CMK (cell line): ENCODE data around the gene LYPD6B.

Source experiments
- DNase-seq: peaks from one replicate; pipeline ENCODE4 v3.0.0-alpha.2; 2010; ENCODE audit warnings: low read depth

The LYPD6B gene

DNA sequence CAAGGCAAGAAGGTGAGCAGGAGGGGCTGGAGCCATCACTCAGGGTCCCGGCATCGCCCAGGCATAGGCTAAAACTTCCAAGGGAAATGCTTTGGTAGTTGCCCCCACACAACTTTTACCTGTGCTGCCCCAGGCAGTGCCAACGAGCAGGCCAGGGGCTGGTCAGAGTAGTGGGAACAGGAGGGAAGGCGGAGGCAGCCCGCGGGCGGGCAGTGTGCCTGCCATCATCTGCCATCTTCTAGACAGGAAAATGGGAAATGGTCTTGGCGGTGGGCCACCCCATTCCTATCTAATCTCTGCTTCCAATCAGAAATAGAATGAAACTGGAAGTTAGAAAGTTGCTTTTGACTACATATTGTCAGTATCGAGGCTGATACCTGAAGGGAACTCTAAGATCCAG lies 26.0 kb upstream of the LYPD6B start:
- no peak for DNase-seq

DNA sequence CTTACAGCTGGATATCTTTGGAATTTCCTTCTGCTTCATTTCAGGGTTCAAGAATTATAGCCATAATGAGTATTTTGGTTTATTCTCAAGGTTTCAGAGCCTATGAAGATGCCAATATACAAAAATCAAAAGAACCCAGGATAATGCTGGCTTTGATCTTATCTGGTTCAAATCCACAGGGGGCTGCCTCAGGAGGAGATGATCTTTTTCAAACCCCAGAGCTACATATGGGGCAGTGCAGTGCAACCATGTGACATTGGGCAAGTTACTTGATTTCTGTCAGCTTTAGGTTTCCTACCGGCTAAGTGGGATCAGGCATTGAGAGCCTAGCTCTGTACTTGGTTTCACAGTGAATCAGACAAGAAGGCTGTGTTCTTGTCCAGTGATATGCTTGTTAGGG lies 23.0 kb upstream of the LYPD6B start:
- DNase-seq, result no peak

DNA sequence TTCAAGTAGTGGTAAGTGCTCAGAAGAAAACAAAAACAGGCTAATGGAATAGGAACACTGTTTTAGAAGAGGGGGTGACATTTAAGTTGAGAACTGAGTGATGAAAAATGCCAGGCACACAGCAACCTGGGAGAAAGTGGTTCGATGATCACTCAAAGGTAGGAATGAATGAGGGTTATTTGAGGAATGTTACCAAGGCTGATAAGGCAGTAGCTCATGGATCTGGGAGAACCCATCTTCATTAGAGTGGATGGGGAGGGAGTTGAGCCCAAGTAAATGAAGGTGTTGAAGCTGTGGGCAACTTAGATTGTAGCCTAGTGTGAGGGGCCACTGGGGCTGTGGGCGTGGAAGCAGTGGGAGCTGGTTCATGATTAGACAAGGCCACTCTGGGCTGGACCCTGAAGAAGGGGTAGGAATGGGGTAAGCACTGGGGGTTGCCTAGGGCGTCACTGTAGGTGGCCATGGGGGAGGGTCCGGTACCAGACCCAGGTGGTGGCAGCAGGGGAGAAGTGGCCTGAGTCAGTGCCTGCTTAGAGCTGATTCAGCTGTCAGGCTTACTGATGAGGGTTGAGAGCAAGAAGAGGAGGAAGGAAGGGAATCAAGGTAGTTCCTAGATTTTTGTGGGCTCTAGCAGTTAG lies 22.5 kb upstream of the LYPD6B start:
- no peak for DNase-seq

DNA sequence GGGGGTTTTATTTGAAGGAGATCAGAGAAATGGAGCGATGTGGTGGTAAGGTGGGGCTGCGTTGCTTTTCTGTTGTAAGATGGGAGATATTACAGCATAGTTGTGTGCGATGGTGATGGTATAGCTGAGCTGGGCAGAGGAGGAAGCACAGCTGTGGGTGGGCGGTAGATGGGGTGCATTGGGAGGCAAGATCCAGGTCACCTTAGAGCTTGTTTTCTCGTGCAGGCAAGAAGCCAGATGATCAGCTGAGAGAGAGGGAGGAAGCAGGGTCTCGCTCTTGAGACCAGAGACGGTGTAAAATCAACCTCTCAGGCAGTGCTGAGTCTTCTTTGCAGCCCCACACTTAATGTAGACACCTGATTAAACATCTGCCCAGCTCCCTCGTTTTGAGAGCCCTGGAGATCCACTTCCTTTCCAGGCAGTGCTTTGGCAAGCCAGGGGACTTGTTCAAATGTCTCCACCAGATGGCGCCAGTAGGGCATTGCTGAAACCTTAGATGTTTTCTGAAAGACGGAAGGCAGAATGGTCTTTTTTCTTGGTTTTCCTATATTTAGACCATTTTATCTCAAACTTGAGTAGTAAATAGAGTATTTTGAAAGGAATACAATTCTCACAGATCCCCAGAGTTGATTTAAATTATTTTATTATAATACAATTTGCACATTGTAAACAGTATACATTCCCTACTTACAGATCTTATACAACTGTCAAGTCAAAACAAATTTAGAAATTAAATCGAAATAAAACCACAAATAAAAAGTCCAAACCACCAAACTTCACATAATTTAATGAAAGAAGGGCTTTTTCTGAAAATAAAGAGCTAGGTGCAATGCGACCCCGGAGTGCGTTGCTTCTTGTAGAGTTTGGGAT lies 21.1 kb upstream of the LYPD6B start:
- DNase-seq, result peak; percentile 12

DNA sequence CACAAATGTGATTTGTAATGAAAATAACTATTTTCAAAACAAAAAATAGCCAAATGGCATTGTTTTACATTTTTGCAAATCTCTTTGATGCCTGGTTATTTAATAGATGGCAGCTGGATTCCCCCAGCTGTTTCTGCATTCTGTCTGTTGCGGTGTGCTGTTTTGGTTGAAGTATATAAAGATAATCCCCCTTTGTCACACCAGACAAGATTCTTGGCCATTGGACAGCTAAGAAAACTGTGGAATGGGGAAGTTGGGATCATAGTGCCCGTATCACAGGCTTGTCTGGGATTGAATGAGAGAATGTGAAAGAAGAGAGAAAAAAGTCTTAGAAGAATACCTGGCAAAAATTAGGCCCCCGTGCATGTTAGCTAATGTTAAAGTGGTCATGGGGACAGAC lies 19.5 kb upstream of the LYPD6B start:
- DNase-seq, result no peak

DNA sequence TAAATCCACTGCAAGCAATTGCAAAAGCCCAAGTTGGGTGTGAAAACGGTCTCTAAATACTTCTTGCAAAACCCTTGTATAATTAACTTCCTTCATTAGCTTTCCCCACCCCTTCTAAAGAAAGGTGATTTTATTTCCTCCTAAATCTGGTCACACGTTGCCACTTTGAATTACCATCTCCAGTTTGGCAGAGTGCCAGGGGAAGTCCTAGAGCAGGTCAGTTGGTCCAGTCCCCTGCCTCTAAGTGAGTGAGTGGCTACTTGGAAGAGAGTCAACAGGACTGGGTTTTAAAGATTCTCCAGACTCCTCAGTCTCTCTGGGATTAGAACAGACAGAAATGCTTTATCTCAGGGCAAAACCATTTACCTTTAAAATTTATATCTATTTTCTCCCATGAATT lies 18.7 kb upstream of the LYPD6B start:
- no peak for DNase-seq

DNA sequence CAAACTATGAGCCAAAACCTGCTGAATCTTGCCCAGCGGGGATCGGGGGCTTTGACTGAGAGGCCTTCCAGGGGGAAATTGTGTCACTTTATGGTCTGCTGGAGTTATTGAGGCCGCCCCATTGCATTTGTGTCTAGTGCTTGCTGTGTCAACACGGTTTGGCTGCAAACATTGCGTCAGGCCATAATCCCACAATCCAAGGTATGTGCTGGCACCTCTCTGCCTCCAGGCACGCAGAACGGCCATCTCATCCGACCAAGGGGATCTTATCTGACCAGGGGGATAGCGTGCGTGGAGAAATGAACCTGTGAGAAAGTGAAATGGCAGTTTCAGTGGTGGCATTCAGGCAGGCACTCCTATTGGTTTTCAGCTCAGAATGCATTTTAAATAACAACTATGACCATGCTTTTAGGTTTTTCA lies 18.1 kb upstream of the LYPD6B start:
- DNase-seq, result no peak

DNA sequence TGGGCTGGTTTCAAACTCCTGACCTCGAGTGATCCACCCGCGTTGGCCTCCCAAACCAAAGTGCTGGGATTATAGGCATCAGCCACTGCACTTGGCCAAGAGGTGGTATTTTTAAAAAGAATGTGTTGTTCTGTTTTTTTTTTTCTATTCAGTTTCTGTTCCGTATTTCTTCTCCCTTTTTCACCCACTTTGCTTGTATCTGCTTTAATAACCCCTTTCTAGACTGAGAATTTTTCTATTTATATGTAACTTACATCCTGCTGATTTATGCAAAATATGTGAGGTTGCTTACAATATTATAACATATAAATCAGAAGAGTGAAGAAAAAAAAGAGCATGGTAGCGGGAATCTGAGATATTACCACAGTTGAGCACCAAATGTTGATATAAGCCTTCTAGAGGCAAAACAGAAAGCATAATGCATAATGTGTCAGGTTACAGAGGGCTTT lies 17.2 kb upstream of the LYPD6B start:
- no peak for DNase-seq

DNA sequence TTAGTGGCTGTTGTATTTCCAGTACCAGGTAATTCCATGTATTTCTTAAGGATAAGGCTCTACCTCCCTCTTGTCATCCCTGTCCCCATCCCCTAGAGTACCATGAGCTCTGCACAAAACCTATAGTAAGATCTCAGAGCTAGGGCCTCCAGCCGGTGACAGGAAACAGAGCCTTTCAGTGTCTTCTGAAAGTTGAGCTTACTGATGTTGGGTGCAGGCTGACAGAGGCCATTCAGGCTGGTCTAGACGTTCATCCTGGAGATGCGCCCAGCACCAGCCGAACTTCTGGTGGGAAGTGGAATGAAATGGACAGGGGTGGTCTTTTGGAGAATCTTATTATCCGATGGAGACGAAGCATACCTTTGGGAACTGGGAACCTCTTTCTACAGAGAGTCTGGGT lies 16.7 kb upstream of the LYPD6B start:
- DNase-seq, result no peak

DNA sequence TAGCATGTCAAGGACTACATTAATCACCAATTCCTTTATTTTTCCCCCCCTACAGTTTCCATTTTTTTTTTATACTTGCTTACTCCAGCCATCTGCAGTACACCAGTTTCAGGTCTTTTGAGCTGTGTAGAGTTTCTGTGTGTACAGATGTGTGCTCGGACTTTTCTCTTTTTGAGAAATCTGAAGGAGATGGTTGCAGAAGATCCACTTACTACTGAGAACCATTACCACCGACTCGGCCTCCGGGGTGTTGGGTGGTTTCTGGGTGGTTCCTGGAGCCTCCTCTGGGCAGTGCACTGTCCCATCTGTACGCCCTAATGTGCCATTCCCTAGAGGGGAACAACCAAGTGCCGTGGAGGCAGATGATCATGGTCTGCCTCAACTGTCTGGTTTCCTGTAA lies 15.4 kb upstream of the LYPD6B start:
- DNase-seq, result no peak

DNA sequence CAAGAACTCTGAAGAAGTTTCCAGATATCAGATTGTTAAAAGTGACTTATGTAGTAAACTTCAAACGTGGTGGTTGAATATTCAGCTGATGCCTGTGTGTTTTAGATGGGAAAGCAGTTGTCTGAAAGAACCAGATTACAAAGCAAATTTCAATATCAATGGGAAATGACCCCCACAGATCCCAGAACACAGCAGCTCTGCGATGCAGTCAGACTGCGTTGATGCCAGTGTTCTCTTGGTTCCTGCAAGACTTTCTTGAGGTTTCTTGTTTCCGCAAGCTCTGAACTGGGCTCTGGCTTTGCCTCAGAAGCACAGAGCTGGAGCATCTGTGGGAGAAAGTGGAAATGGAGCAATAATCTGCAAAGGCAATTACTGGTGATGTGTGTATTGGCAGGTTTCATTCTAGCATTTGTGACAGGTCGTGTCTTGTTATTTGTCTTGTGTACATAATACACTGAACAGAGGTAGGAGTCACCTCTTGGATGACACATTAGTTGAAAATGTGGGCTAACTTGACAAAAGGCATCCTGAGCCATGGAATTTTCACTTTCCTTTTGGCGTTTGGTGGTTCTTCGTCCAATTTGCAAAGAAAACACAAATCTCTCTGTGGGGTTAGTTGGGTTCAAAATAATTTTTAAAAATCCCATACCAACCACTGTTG lies 10.8 kb upstream of the LYPD6B start:
- DNase-seq, result no peak

DNA sequence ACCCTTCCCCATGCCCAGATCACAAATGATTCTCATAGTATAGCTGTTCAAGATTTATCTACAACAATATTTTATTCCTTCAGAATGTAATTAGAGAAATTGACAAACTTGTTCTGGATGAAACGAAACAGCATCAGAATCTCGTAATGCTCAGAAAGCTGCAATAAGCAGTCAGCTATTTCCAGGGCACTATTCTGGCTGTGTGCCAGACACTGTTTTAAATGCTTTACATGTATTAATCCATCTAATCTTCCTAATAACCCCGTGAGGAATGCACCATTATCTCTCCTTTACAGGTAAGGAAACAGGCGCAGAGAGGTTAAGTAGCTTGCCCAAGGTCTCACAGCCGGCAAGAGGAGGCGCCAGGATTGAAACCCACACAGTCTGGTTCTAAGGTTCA lies 10.1 kb upstream of the LYPD6B start:
- no peak for DNase-seq

DNA sequence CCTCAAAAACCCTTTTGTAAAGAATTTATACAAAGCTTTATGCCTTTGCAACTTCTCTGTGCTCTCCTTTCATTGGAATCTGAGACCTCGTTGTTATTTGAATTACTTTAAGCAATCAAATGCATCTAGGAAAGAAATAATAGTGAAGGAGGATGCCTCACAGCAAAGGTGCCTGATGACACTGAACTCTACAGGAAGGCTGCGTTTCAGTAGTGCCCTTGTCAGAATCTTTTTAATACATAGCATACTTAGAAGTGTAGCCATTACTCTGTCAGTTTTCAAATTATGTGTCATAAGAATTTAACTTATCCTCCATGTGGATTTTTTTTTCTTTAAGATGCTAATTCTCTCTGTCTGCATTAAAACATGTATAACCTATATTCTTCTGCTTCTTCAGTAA lies 9.6 kb upstream of the LYPD6B start:
- no peak for DNase-seq

DNA sequence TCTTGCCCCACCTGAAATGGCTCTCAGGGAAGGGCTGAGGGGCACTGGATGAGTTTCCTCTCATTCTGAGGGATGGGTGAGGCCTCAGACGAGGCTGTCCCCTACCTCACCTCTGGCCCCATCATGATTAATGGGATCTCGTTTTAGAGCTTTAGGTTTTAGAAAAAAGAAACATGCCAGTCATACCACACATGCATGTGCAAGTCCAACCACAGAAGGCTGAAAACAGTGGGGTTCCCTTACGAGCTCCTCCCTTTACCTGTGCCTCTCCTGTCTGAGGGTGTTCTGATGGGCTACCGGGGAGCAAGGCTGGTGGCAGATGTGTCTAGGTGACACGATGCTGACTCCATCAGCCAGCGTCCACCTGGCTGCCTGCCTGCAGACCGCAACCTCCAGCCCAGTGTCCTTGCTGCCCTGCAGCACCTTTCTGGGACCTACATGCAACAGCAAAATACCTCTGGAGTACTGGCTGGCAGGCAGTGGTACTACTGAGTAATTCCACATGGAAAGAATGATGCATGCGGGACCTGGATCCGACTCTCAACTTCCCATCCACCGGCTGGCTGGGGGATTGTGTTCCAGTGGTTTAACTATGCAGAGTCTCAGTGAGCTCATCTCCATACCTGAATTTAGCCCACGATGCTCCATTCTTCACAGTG lies 9.1 kb upstream of the LYPD6B start:
- DNase-seq, result no peak

DNA sequence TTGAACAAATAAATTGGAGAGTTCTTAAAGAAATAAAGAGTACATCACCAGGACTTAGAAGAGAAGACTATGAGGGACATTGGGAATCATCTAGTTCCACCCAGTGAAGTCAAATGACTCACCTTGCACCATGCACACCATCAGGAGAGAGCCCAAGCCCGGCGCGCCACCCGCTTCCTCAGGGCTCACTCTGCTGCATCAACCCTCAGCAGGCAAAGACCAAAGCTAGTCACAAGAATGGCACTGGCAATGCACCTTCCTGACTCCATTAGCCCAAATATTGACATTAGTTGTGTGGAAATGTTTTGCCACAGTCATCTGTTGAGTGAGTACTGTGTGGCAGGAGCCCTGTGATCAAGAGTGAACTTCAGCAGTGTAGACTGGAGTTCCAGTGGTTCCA lies 7.1 kb upstream of the LYPD6B start:
- DNase-seq, result no peak

DNA sequence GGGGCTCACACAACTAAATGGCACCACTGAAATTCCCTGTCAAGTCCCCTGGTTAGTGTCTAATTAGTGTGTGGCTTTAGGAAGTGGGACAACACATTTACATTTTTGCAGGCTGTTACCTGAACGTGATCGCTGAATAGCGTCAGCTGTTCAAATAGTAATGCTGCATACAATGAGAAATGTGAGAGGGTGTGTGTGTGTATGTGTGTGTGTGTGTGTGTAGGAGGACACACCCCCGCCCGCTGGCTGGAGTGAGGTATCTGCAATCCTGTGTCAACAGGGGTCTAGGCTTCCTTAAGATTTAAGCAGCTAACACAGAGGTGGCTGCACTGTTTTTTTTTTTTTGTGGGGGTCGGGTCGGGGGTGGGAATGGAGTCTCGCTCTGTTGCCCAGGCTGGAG lies 4.8 kb upstream of the LYPD6B start:
- no peak for DNase-seq

DNA sequence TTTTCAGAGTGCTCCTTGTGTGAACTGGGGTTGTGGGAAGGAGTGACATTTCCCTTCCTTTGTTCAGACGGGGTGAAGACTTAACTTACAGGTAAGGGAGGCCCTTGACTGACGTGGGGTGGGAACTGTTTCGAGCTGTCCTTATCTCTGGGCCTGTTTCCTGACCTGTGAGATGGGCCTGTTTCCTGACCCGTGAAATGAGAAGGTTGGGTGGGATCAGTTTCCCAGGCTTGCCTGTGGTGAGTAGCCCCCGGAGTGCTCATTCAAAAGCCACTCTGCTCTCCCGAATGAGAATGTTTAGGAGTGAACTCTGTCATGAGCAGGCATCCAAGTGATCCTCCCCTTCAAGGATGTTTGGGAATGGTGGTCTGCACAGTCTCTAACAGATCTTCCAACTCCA lies 4.1 kb upstream of the LYPD6B start:
- DNase-seq, result no peak

DNA sequence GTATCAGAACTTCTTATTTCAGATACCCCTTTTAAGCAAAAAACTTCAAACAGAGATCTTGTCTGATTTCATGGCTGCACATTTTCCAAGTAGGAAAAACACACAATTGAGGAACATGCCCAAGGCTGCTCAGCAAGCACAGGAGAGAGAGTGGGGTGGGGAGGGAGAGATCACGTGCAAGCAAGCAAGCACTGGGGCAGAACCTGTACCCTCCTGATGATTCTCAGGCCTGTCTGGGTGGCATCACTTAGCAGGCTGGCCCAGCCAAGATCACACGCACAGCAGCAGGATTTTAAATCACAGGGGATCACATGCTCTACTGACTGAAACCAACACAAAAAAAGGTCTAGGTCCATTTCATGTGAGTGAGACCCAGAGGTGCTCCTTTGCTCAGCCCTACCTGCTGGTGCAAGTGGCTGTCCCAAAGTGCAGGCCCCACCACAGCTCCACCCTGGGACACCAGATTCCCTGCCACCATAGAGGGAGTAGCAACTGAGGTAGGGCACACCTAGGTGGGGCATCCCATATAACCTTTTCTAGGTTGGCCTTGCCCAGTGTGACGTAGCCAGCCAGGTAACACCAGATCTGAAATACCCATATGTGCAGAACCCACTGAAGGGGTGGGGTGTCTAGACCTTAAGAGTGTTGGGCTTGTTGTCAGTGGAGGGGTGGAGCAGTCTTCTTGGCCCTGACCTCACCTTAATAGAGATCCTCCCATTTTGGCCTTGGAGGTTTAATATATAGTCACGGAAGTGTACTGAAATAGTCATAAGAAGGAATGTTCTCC lies 1.8 kb upstream of the LYPD6B start:
- DNase-seq, result no peak

DNA sequence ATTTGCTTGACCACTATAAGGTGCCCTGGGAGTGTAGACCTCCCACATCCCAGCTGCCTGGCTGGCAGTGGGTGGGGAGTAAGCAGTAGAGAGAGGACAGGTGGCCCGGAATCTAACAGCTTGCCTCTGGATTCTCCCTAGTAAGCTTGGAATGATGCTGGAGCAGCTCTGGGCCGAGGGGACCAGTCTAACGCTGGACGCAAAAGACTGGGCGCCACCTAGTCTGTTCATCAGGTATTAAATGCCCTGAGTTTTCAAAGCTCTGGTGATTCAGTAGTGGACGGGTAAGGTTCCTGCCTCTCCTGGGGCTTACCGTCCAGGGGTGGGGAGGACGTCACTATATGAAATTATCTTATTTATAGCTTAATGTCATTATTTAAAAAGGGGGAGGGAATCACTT lies 648 bp upstream of the LYPD6B start:
- no peak for DNase-seq

DNA sequence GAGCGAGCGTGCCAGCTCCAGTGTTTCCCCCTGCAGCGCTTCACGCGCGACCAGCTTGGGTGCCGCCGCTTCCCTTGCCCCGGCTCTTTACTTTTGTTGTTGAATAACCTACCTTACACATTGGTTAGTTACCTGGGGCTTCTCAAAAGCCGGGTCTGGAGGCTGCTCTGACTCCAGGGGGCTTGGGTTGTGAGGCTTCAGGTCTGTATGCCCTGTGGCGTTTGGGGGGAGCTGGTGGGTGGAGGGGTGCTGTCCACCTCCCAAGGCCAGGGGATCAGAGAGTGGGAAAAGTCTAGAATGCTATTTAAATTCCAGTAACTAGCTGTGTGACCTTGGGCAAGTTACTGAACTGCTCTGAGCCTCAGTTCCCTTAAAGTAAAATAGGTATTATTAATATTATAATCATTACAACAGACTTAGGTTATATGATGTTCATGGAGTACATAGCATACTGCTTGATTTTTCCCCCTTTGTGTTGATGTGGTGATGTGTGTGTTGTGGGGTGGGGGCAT lies 770 bp downstream of the LYPD6B start:
- no peak for DNase-seq

DNA sequence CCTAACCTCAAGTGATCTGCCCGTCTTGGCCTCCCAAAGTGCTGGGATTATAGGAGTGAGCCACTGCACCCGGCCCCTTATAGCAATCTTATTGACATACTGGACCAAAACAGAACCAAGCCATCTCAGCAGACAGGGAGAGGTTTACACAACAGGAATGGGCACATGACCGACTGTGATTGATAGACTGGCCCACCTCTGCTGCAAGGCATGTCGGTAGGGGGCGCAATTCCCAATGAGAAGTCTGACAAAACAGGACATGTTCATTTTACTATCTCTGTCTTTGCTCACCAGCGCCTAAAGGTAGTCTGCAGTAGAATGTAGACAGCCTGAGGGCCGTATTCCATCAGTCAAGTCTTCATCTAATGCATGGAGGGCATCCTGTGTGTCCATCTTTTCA lies 2.0 kb downstream of the LYPD6B start:
- no peak for DNase-seq

DNA sequence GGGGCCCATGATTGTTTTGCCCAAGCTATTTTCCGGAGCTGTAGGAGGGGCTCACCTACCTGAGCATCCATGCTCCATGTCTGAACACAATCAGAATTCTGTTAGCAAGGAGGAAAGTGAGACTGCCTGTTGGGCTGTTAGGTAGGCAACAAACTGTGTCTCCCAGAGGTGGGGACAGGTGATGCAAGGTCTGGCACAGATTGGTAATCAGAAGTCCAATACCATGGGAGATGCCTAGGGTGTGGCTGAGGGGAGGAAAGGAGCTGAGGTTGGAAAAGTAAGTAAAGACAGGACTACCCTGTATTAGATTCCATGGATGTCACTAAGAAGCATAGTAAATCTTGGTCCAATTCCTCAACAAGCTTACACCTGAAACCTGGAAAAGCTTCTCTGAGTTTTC lies 3.0 kb downstream of the LYPD6B start:
- no peak for DNase-seq
